ENCODE data around the gene DOHH.

The DOHH gene

GRCh38 chr19:3500429-3501101 lies at the start of gene DOHH:
Gene DOHH (minus strand): TSS chr19:3500674. CDS start chr19:3496814, 3,860 bp downstream.
- peak; percentile 94 for DNase-seq

- no peak for DNase-seq
Measured at GRCh38 chr19:3549816-3550215, 49.3 kb upstream of the DOHH start.

- no peak for DNase-seq
Measured at GRCh38 chr19:3548606-3549005, 48.1 kb upstream of the DOHH start.

GRCh38 chr19:3547767-3548282 lies 47.4 kb upstream of the DOHH start:
- DNase-seq: no peak

GRCh38 chr19:3547301-3547731 lies 46.8 kb upstream of the DOHH start:
- no peak for DNase-seq

- DNase-seq: no peak
Measured at GRCh38 chr19:3546119-3546518, 45.6 kb upstream of the DOHH start.

- DNase-seq: no peak
Measured at GRCh38 chr19:3545669-3546034, 45.2 kb upstream of the DOHH start.

GRCh38 chr19:3544742-3545668 lies 44.5 kb upstream of the DOHH start:
- no peak for DNase-seq

GRCh38 chr19:3544058-3544376 lies 43.5 kb upstream of the DOHH start:
- no peak for DNase-seq

GRCh38 chr19:3543150-3544057 lies 42.9 kb upstream of the DOHH start:
- no peak for DNase-seq

GRCh38 chr19:3539756-3540118 lies 39.3 kb upstream of the DOHH start:
- DNase-seq: no peak

GRCh38 chr19:3538965-3539755 lies 38.7 kb upstream of the DOHH start, which contains the start of gene TEKTIP1:
Gene TEKTIP1 (plus strand): TSS chr19:3539174. CDS start chr19:3539178, 4 bp downstream.
- DNase-seq: no peak

- DNase-seq: no peak
Measured at GRCh38 chr19:3538258-3538929, 37.9 kb upstream of the DOHH start.

GRCh38 chr19:3537438-3538240 lies 37.2 kb upstream of the DOHH start:
- DNase-seq: no peak

GRCh38 chr19:3537101-3537437 lies 36.6 kb upstream of the DOHH start:
- no peak for DNase-seq

GRCh38 chr19:3536429-3537100 lies 36.1 kb upstream of the DOHH start:
- DNase-seq: no peak

- DNase-seq: no peak
Measured at GRCh38 chr19:3535981-3536380, 35.5 kb upstream of the DOHH start.

GRCh38 chr19:3535563-3535965 lies 35.1 kb upstream of the DOHH start:
- DNase-seq: no peak

- DNase-seq: no peak
Measured at GRCh38 chr19:3535235-3535535, 34.7 kb upstream of the DOHH start.

Measured in DMS 273 treated with DMSO at 0.1 percent for 48 hours (cell line).